Measurements from ENCODE around the gene PPP1R8. TPM values are rescaled to one million over a fixed set of nuclear protein-coding genes. Genes with fewer than 3 reads are reported as not detected.

Gene PPP1R8
- total RNA-seq, 1 donor from 2014 or later: 56.5 TPM

DNA sequence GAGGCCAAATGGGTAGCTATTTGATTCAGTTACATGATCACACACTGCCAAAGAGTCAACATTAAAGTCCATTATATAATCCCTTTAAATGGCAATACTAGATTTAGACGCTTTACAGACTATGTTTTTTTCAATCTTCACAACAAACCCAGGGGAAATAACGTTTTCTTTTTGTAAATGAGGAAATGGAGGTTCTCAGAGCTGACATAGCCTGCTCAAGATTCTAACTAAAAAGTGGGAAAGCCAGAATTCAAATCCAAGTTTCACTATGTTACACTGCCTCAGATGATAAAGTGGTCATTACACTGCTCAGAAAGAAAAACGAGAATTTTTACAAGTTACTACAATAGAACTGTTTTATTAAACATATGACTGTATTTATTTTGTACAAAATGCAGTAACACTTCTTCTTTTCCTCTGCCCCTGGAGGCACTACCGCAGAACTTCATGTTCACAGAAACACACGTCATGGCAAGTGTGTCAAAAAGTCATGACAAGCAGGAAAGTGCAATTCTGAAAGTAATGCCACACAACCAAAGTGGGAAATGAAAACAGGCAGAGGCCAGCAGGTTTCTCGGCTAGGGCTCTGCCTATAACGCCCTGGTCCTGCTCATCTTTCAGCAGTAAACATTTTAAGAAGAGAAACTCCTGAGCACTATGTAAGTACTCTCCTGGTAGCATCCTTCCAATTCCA is 60.8 kb downstream of the PPP1R8 start:
- peak in 1 of 2 donors; percentile 39 for DNase-seq (ENCODE audit: low read depth in 2 of 2)

DNA sequence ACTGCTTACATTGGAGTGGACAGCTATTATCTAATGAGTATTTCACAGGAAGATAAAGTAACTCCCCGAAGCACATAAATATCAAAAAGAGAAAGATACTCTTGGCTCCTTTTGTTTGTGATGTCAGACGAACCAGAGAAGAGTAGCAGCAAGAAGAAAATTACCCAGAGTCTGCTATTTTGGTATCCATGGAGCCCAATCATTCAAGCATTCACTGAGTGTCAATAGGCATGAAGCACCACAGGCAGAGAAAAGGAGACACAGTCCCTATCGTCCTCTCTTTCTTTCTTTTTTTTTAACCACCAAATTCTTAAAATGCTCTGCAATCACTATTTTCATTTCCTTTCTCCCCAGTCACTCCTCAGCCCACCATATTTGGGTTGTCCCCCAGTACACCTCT is 63.9 kb downstream of the PPP1R8 start:
- no peak for DNase-seq (ENCODE audit: low read depth in 2 of 2)

Other genes with a start within 250 kb of the PPP1R8 start
- gene AHDC1, start 226.6 kb upstream of the PPP1R8 start, total RNA-seq: 5.0 and 6.7 TPM in 2 replicates
- gene FGR, start 195.6 kb upstream of the PPP1R8 start, total RNA-seq: under 0.01 and 0.20 TPM in 2 replicates
- 19.2 and 21.4 TPM in 2 replicates for gene IFI6, start 158.6 kb upstream of the PPP1R8 start, total RNA-seq
- gene FAM76A, start 104.8 kb upstream of the PPP1R8 start, total RNA-seq: 5.4 and 9.1 TPM in 2 replicates
- 56.9 and 78.2 TPM in 2 replicates for gene STX12, start 57.6 kb upstream of the PPP1R8 start, total RNA-seq
- gene THEMIS2, start 41.8 kb downstream of the PPP1R8 start, total RNA-seq: 34.7 and 35.9 TPM in 2 replicates
- gene RPA2, start 83.8 kb downstream of the PPP1R8 start, total RNA-seq: 41.1 and 47.5 TPM in 2 replicates
- 0.22 and 0.60 TPM in 2 replicates for gene SMPDL3B, start 104.2 kb downstream of the PPP1R8 start, total RNA-seq
- 4.1 and 6.5 TPM in 2 replicates for gene XKR8, start 129.2 kb downstream of the PPP1R8 start, total RNA-seq